ENCODE data around the gene VMAC.
A peak's percentile ranks its signal among the peaks of the same experiment; 100 is the strongest.

VMAC gene

GRCh38 chr19:5903056-5903623 is 1.5 kb upstream of the VMAC start:
- no peaks in the 10 kb centered on the region for H4K20me1 ChIP-seq (ENCODE audit: low read depth, low read length)
- TF ChIP-seq CTCF (IDR thresholded peaks at IDR 0.05; ENCODE audit: insufficient read depth, low read length, poor library complexity, severe bottlenecking) = no peak
- no peak for TF ChIP-seq EZH2phosphoT487 (conservative IDR thresholded peaks at IDR 0.05; ENCODE audit: low read length)
- H3K4me3 ChIP-seq (ENCODE audit: insufficient read depth, low read length, poor library complexity, severe bottlenecking) = peak overlapping the region; percentile 100
- no peaks in the 10 kb centered on the region for H3K36me3 ChIP-seq (ENCODE audit: low read length)
- H3K9ac ChIP-seq (ENCODE audit: low read length) = peak overlapping the region; percentile 100
- H3K4me2 ChIP-seq (ENCODE audit: low read depth, low read length, poor library complexity, severe bottlenecking) = peak overlapping the region; percentile 93
- H3K9me3 ChIP-seq (ENCODE audit: insufficient read depth, low read length) = no peaks in the 10 kb centered on the region
- peak overlapping the region; percentile 73 for H3K27ac ChIP-seq (ENCODE audit: low read depth, low read length)
- H3F3A ChIP-seq (ENCODE audit: insufficient read depth) = no peaks in the 10 kb centered on the region
- H2AFZ ChIP-seq (ENCODE audit: low read depth, low read length, severe bottlenecking) = peak overlapping the region; percentile 80
- H3K27me3 ChIP-seq (ENCODE audit: low read length) = no peaks in the 10 kb centered on the region
- H3K79me2 ChIP-seq (ENCODE audit: insufficient read depth, low read length) = peaks cover 35% of the 10 kb centered on the region
- no peaks in the 10 kb centered on the region for H3K9me2 ChIP-seq (replicated peaks; ENCODE audit: insufficient read depth, low read length)

GRCh38 chr19:5903624-5904351 is 884 bp upstream of the VMAC start, which contains the start of gene NDUFA11:
Gene NDUFA11, minus strand, starts transcription at chr19:5903790. Its CDS starts 82 bp downstream, at chr19:5903708.
- Histone ChIP-seq H3K36me3 (ENCODE audit: low read length) (no peaks in the 10 kb centered on the region), H3K4me3 (ENCODE audit: insufficient read depth, low read length, poor library complexity, severe bottlenecking) (peak within 1 kb of the TSS; percentile 100), H3K79me2 (ENCODE audit: insufficient read depth, low read length) (peaks cover 35% of the 10 kb centered on the region)

GRCh38 chr19:5905114-5905778 is 574 bp downstream of the VMAC start:
- Histone ChIP-seq H3F3A (ENCODE audit: insufficient read depth) (no peaks in the 10 kb centered on the region), H3K9me3 (ENCODE audit: insufficient read depth, low read length) (no peaks in the 10 kb centered on the region), H4K20me1 (ENCODE audit: low read depth, low read length) (no peaks in the 10 kb centered on the region), H3K4me3 (ENCODE audit: insufficient read depth, low read length, poor library complexity, severe bottlenecking) (peak overlapping the region; percentile 78), H3K27ac (ENCODE audit: low read depth, low read length) (0 out of 2 replicates have a peak overlapping the region, but pooled peaks have one; percentile 13), H3K27me3 (ENCODE audit: low read length) (no peaks in the 10 kb centered on the region), H2AFZ (ENCODE audit: low read depth, low read length, severe bottlenecking) (peak overlapping the region; percentile 66), H3K36me3 (ENCODE audit: low read length) (no peaks in the 10 kb centered on the region), H3K9ac (ENCODE audit: low read length) (peak overlapping the region; percentile 71), H3K4me2 (ENCODE audit: low read depth, low read length, poor library complexity, severe bottlenecking) (peak overlapping the region; percentile 88), H3K79me2 (ENCODE audit: insufficient read depth, low read length) (peaks cover 29% of the 10 kb centered on the region), H3K9me2 (replicated peaks; ENCODE audit: insufficient read depth, low read length) (no peaks in the 10 kb centered on the region)
- TF ChIP-seq EZH2phosphoT487 (conservative IDR thresholded peaks at IDR 0.05; ENCODE audit: low read length) (no peak), CTCF (IDR thresholded peaks at IDR 0.05; ENCODE audit: insufficient read depth, low read length, poor library complexity, severe bottlenecking) (no peak)

More at GRCh38 chr19:5903624-5904351, 884 bp upstream of the VMAC start, which contains the start of gene NDUFA11:
- H2AFZ ChIP-seq (ENCODE audit: low read depth, low read length, severe bottlenecking) = peak within 1 kb of the TSS; percentile 80
- H4K20me1 ChIP-seq (ENCODE audit: low read depth, low read length) = no peaks in the 10 kb centered on the region
- H3K9me3 ChIP-seq (ENCODE audit: insufficient read depth, low read length) = no peaks in the 10 kb centered on the region
- TF ChIP-seq EZH2phosphoT487 (conservative IDR thresholded peaks at IDR 0.05; ENCODE audit: low read length) (no peak), CTCF (IDR thresholded peaks at IDR 0.05; ENCODE audit: insufficient read depth, low read length, poor library complexity, severe bottlenecking) (no peak)
- peak within 1 kb of the TSS; percentile 100 for H3K9ac ChIP-seq (ENCODE audit: low read length)
- H3K9me2 ChIP-seq (replicated peaks; ENCODE audit: insufficient read depth, low read length) = no peaks in the 10 kb centered on the region
- peak within 1 kb of the TSS; percentile 73 for H3K27ac ChIP-seq (ENCODE audit: low read depth, low read length)
- H3K27me3 ChIP-seq (ENCODE audit: low read length) = no peaks in the 10 kb centered on the region
- H3K4me2 ChIP-seq (ENCODE audit: low read depth, low read length, poor library complexity, severe bottlenecking) = peak within 1 kb of the TSS; percentile 93
- no peaks in the 10 kb centered on the region for H3F3A ChIP-seq (ENCODE audit: insufficient read depth)
